HepG2 (cell line): ENCODE results near the gene DLG2.

Experiments used
- ATF3 ChIP-seq: sonication (generic); formaldehyde crosslinking; IDR thresholded peaks from 2 replicates; pipeline ENCODE4 v1.4.0; 2020; ENCODE audit warnings: missing genetic modification reagents
- ETV5 ChIP-seq: IDR thresholded peaks from 2 replicates; pipeline ENCODE4 v1.6.1; 2018; ENCODE audit warnings: missing biosample characterization, missing genetic modification reagents, inconsistent platforms, borderline replicate concordance
- MAFF ChIP-seq: IDR thresholded peaks from 2 replicates; pipeline ENCODE4 v1.6.1; 2011; ENCODE audit warnings: low read depth, low read length, improper control_type of control experiment
- NR1H2 ChIP-seq: sonication (generic); formaldehyde crosslinking; IDR thresholded peaks from 2 replicates; pipeline ENCODE4 v1.8.1; 2022; ENCODE audit warnings: low read depth, missing genetic modification reagents, borderline replicate concordance
- RBFOX2 ChIP-seq: fragments of 200-400 bp; formaldehyde crosslinking; IDR thresholded peaks from 2 replicates; pipeline ENCODE4 v1.6.1; 2017; ENCODE audit warnings: low read depth, mild to moderate bottlenecking, low read length
- XRCC5 ChIP-seq: fragments of 200-400 bp; formaldehyde crosslinking; optimal IDR thresholded peaks from 2 replicates; pipeline ENCODE3; 2017; ENCODE audit warnings: mild to moderate bottlenecking, low read length
- ZNF407 ChIP-seq: sonication (generic); formaldehyde crosslinking; IDR thresholded peaks from one replicate; pipeline ENCODE4 v1.5.1; 2020; ENCODE audit warnings: mild to moderate bottlenecking, missing genetic modification reagents; ENCODE audit errors: not compliant biosample characterization
- TF ChIP-seq, protein P1 (sequence below): sonication (generic); formaldehyde crosslinking; IDR thresholded peaks from 2 replicates; pipeline ENCODE4 v1.4.0; 2020; ENCODE audit warnings: mild to moderate bottlenecking, missing genetic modification reagents

DNA sequence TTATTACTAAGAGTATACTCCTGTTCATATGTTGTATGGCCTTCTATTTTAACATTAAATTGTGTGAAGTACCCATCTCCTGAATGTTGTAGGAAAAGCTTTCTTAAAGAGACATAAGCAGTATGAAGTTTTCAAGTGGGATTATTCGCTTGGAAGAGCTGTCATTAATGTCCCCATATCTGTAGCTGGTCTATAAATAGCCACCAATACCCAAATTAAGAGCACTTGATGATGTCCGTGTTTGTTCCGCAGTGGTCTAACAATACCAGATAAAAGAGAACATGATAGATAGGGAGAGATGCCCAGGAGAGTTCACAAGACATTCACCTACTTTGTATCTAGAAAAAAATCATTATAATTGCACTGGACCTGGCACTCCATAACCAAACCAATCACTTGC lies 527.6 kb downstream of the DLG2 start:
- TF ChIP-seq MAFF, result no peak
- no peak for TF ChIP-seq NR1H2 (CRISPR knock-in tag)
- TF ChIP-seq ZNF407, result no peak
- no peak for TF ChIP-seq XRCC5
- no peak for TF ChIP-seq ATF3 (CRISPR knock-in tag)
- no peak for TF ChIP-seq RBFOX2
- TF ChIP-seq, protein P1, sequence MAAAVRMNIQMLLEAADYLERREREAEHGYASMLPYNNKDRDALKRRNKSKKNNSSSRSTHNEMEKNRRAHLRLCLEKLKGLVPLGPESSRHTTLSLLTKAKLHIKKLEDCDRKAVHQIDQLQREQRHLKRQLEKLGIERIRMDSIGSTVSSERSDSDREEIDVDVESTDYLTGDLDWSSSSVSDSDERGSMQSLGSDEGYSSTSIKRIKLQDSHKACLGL (CRISPR knock-in tag), result no peak
- no peak for TF ChIP-seq ETV5 (CRISPR knock-in tag)
